ENCODE measurements around the gene BORCS5.

DNA sequence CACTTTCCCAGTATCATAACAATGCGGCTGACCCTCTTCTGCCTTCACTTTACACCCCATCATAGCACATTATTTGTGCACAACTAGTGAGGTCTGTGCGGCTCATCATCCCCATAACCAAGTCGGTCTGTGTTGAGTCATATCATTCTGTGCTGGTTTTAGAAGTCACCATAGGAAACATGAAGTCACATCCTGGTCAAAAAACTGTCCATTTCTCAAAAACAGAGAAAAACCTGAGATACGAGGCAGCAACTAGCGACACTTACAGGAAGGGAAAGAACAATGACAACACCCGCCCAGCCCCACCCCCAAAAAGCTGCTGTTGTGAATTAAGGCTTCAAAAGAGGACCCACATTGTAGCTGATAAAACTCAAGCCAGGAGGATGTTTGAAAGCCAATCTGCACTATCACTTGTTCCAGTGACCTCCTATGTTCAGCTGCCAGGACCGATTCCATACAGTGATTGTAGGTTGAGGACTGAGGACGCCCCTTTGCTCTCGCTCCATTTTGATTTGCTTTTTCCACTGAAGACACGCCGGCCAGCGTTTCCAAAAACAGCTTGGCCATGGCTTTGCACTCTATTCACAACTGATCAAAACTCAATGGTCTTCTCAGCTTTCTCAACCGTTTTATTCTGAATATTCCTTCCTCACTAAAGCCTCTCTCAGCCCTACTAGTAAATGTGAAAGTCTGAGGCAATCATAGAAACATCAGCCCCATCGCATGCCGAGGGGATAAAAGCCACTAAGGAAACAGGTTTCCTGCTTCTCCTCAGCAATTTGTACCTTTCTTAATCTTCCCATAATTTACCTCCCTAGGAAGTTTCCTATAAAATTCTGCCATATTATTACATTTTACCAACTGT lies 118.3 kb downstream of the BORCS5 start:
- no peak for TF ChIP-seq POLR2A (IDR thresholded peaks at IDR 0.05)
- TF ChIP-seq, protein P1, sequence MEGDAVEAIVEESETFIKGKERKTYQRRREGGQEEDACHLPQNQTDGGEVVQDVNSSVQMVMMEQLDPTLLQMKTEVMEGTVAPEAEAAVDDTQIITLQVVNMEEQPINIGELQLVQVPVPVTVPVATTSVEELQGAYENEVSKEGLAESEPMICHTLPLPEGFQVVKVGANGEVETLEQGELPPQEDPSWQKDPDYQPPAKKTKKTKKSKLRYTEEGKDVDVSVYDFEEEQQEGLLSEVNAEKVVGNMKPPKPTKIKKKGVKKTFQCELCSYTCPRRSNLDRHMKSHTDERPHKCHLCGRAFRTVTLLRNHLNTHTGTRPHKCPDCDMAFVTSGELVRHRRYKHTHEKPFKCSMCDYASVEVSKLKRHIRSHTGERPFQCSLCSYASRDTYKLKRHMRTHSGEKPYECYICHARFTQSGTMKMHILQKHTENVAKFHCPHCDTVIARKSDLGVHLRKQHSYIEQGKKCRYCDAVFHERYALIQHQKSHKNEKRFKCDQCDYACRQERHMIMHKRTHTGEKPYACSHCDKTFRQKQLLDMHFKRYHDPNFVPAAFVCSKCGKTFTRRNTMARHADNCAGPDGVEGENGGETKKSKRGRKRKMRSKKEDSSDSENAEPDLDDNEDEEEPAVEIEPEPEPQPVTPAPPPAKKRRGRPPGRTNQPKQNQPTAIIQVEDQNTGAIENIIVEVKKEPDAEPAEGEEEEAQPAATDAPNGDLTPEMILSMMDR (IDR thresholded peaks at IDR 0.05) = no peak
